CD14-positive monocyte (primary cell): Measurements from ENCODE around the gene SAMD13. TPM values are rescaled to one million over a fixed set of nuclear protein-coding genes. Genes with fewer than 3 reads are reported as not detected.

Experiments used
- DNase-seq, 3 donors: peaks; one replicate each; pipeline ENCODE4 v3.0.0-alpha.2; 2011 to 2022
- H2AFZ ChIP-seq: 2 replicates; pipeline ENCODE4 v1.6.0; 2012; ENCODE audit warnings: mild to moderate bottlenecking, low read depth, low read length, inconsistent platforms; ENCODE audit not compliant: insufficient read depth, poor library complexity, severe bottlenecking
- H3K27ac ChIP-seq, 2 donors: 1 replicate in 1 of 2; 2 replicates in 1 of 2; pipeline ENCODE4 v1.5.1; 2012 to 2013; ENCODE audit warnings: low read length in 2 of 2, control low read depth in 1 of 2, inconsistent platforms in 1 of 2, low read depth in 1 of 2, mild to moderate bottlenecking in 1 of 2
- H3K27me3 ChIP-seq, 2 donors: one replicate each; pipeline versions ENCODE4 v1.6.0 to v1.6.1; 2011 to 2013; ENCODE audit warnings: low read length in 2 of 2; ENCODE audit not compliant: control insufficient read depth in 2 of 2, insufficient read depth in 2 of 2
- H3K36me3 ChIP-seq, 2 donors: replicated peaks in 1 of 2; 1 replicate in 1 of 2; 2 replicates in 1 of 2; pipeline versions ENCODE4 v1.5.1 to v1.6.1; 2012 to 2013; ENCODE audit warnings: low read length in 2 of 2, control low read depth in 1 of 2, inconsistent platforms in 1 of 2, mild to moderate bottlenecking in 1 of 2; ENCODE audit not compliant: insufficient read depth in 2 of 2, control insufficient read depth in 1 of 2
- H3K4me1 ChIP-seq, 2 donors: 1 replicate in 1 of 2; 2 replicates in 1 of 2; pipeline versions ENCODE4 v1.5.1 to v1.6.1; 2012 to 2013; ENCODE audit warnings: low read length in 2 of 2, control low read depth in 1 of 2, inconsistent platforms in 1 of 2, mild to moderate bottlenecking in 1 of 2, moderate library complexity in 1 of 2; ENCODE audit not compliant: insufficient read depth in 2 of 2, control insufficient read depth in 1 of 2
- H3K4me2 ChIP-seq: replicated peaks from 2 replicates; pipeline ENCODE3; 2012; ENCODE audit warnings: low read length, moderate library complexity, mild to moderate bottlenecking; ENCODE audit not compliant: poor library complexity, severe bottlenecking; ENCODE audit errors: extremely low read depth
- H3K4me3 ChIP-seq, 3 experiments: fragments of 200-600 bp in 1 of 3; sonication (generic) in 1 of 3; replicated peaks in 1 of 3; 1 replicate in 2 of 3; 2 replicates in 1 of 3; pipeline ENCODE4 v1.5.1; 2011 to 2013; ENCODE audit warnings: low read length in 3 of 3, mild to moderate bottlenecking in 3 of 3, control low read depth in 2 of 3, low read depth in 2 of 3, inconsistent platforms in 1 of 3, moderate library complexity in 1 of 3
- H3K79me2 ChIP-seq: 2 replicates; pipeline ENCODE4 v1.6.0; 2012; ENCODE audit warnings: mild to moderate bottlenecking, control low read depth, inconsistent platforms, low read length, moderate library complexity; ENCODE audit not compliant: insufficient read depth
- H3K9ac ChIP-seq: 2 replicates; pipeline ENCODE4 v1.6.0; 2017; ENCODE audit warnings: low read length, mild to moderate bottlenecking; ENCODE audit not compliant: insufficient read depth, poor library complexity, severe bottlenecking
- H3K9me3 ChIP-seq, 2 donors: replicated peaks in 1 of 2; 1 replicate in 1 of 2; 2 replicates in 1 of 2; pipeline versions ENCODE4 v1.5.1 to v1.6.1; 2012 to 2013; ENCODE audit warnings: low read length in 2 of 2, control low read depth in 1 of 2; ENCODE audit not compliant: control insufficient read depth in 1 of 2, insufficient read depth in 1 of 2
- H4K20me1 ChIP-seq: 2 replicates; pipeline ENCODE4 v1.6.0; 2012; ENCODE audit warnings: mild to moderate bottlenecking, low read length, control low read depth, moderate library complexity; ENCODE audit not compliant: insufficient read depth
- H3K27ac Mint-ChIP-seq, 7 donors: one replicate each; pipeline ENCODE4 v1.8.0; 2020; ENCODE audit warnings: mild to moderate bottlenecking in 7 of 7, mixed read lengths in 7 of 7, moderate library complexity in 6 of 7, inconsistent platforms in 2 of 7
- H3K27me3 Mint-ChIP-seq, 3 donors: one replicate each; pipeline ENCODE4 v1.8.0; 2021 to 2022; ENCODE audit warnings: low read depth in 3 of 3, mild to moderate bottlenecking in 3 of 3, mixed read lengths in 3 of 3, moderate library complexity in 3 of 3, inconsistent platforms in 1 of 3
- H3K36me3 Mint-ChIP-seq, 2 donors: one replicate each; pipeline ENCODE4 v1.8.0; 2020; ENCODE audit warnings: mixed read lengths in 2 of 2, inconsistent platforms in 1 of 2, mild to moderate bottlenecking in 1 of 2
- H3K4me1 Mint-ChIP-seq: one replicate; pipeline ENCODE4 v1.8.0; 2020; ENCODE audit warnings: mild to moderate bottlenecking, mixed read lengths
- H3K4me3 Mint-ChIP-seq, 2 donors: one replicate each; pipeline ENCODE4 v1.8.0; 2020; ENCODE audit warnings: mild to moderate bottlenecking in 2 of 2, mixed read lengths in 2 of 2, moderate library complexity in 1 of 2
- H3K9me3 Mint-ChIP-seq, 7 donors: one replicate each; pipeline ENCODE4 v1.8.0; 2020 to 2022; ENCODE audit warnings: mixed read lengths in 7 of 7, mild to moderate bottlenecking in 6 of 7, moderate library complexity in 6 of 7, inconsistent platforms in 2 of 7
- CTCF ChIP-seq: fragments of 200-600 bp; IDR thresholded peaks from one replicate; pipeline ENCODE4 v1.8.0; 2022; ENCODE audit warnings: antibody characterized with exemption, mild to moderate bottlenecking
- WGBS: methylation state at CpG from one replicate; pipeline ENCODE4 v1.1.5; 2013; ENCODE audit warnings: missing lambda C conversion rate; ENCODE audit not compliant: insufficient coverage; 5-methylcytosine and 5-hydroxymethylcytosine counted together
- intact Hi-C, 2 donors: fragments of 100-400 bp; cut with micrococcal nuclease; formaldehyde crosslinking; loops; one replicate each; pipeline versions ENCODE4 v1.15.0 to v1.15.1; 2023
- polyA plus RNA-seq, 3 donors: library from polyadenylated mRNA; depleted of rRNA in 1 of 3; unstranded in 2 of 3; stranded (reverse) in 1 of 3; fragments of 300-500 nt in 2 of 3; fragments of >200 nt in 1 of 3; fragmentation: Illumina TruSeq in 2 of 3; gene quantifications; 1 replicate in 2 of 3; 2 replicates in 1 of 3; pipeline ENCODE4 v1.2.3, GENCODE V29; 2012 to 2021

SAMD13 gene
- polyA plus RNA-seq, 3 donors, result 0.33 to 0.56 (median 0.39) TPM

- no peaks in the 10 kb centered on the region for H3K36me3 Mint-ChIP-seq
- DNase-seq, result no peak
- no peak overlapping the region for H3K27ac Mint-ChIP-seq
- H3K27me3 ChIP-seq, result no peaks in the 10 kb centered on the region
- H3K9me3 ChIP-seq, result no peaks in the 10 kb centered on the region
- no peak overlapping the region for H3K27ac ChIP-seq
- no peak overlapping the region for H2AFZ ChIP-seq
- H3K4me1 Mint-ChIP-seq, result no peaks in the 10 kb centered on the region
- H3K4me3 Mint-ChIP-seq, result no peak overlapping the region
- no peak for TF ChIP-seq CTCF
- H3K27me3 Mint-ChIP-seq, result no peaks in the 10 kb centered on the region
- H4K20me1 ChIP-seq, result no peaks in the 10 kb centered on the region
- WGBS, result 94% methylated on average over 3 of the region's 3 CpGs
- no peak overlapping the region for H3K9ac ChIP-seq
- H3K4me3 ChIP-seq, result no peak overlapping the region
- no peaks in the 10 kb centered on the region for H3K79me2 ChIP-seq
- H3K9me3 Mint-ChIP-seq, result peaks cover 0 to 3% (median 2%) of the 10 kb centered on the region in 7 donors
- no peaks in the 10 kb centered on the region for H3K36me3 ChIP-seq
- no peaks in the 10 kb centered on the region for H3K4me1 ChIP-seq
- H3K4me2 ChIP-seq, result no peak overlapping the region
- intact Hi-C loops, result no loop called here
Observed at GRCh38 chr1:84352298-84353106, 51.0 kb downstream of the SAMD13 start.

GRCh38 chr1:84353695-84354094, 52.2 kb downstream of the SAMD13 start:
- Histone ChIP-seq H3K9ac (no peak overlapping the region), H3K36me3 (no peaks in the 10 kb centered on the region), H3K79me2 (no peaks in the 10 kb centered on the region), H3K9me3 (no peaks in the 10 kb centered on the region), H3K4me3 (no peak overlapping the region), H4K20me1 (no peaks in the 10 kb centered on the region), H3K27me3 (no peaks in the 10 kb centered on the region), H2AFZ (no peak overlapping the region), H3K4me1 (no peaks in the 10 kb centered on the region), H3K27ac (no peak overlapping the region), H3K4me2 (no peak overlapping the region)
- Mint-ChIP-seq H3K9me3 (peaks cover 0 to 5% (median 2%) of the 10 kb centered on the region in 7 donors), H3K27ac (peak overlapping the region in 1 of 7 donors; percentile 3), H3K36me3 (no peaks in the 10 kb centered on the region), H3K27me3 (no peaks in the 10 kb centered on the region), H3K4me1 (no peaks in the 10 kb centered on the region), H3K4me3 (no peak overlapping the region)
- TF ChIP-seq CTCF, result no peak
- 100% methylated on average over 3 of the region's 3 CpGs for WGBS
- DNase-seq, result no peak
- intact Hi-C loops, result no loop called here
